Measurements from ENCODE around the gene GYG2. TPM values are rescaled to one million over a fixed set of nuclear protein-coding genes. Genes with fewer than 3 reads are reported as not detected.
"Not testable (repeated sequence)": the region's sequence is repeated elsewhere in the genome, so short reads cannot be mapped to it uniquely, and the experiment has no call there.

GYG2 gene
- total RNA-seq = 5.9 TPM

DNA sequence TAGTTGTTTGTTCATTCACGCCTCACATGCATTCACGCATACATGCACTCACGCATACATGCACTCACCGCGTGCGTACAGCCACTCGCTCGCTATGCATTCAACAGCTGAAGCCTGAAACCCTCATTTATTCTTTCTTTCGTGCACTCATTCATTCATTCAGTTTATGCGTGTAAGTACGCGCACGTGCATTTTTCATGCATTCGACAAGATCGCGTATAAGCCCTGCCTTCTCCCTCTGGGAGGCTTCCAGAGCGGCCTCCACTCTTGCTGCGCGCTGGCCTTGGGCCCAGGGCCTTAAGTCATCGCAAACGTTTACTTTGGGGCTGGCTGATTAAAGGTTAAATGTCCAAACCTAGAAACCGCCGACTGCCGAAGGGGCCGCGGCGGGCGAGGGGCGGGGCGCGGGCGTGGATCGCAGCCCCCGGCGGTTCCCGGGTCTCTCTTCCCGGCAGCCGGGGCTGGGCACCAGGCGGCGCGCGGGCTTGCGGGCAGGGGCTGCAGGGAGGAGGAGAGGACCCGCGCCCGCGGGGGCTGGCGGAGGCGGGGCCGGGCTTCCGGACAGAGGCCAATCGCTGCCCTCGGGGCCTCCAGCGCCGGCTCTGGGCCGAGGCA lies at the start of gene GYG2:
Gene GYG2, plus strand, starts transcription at position 587 of the 615 bp plus-strand sequence. CDS start 1,259 bp downstream, outside the sequence.
- no peak for DNase-seq

DNA sequence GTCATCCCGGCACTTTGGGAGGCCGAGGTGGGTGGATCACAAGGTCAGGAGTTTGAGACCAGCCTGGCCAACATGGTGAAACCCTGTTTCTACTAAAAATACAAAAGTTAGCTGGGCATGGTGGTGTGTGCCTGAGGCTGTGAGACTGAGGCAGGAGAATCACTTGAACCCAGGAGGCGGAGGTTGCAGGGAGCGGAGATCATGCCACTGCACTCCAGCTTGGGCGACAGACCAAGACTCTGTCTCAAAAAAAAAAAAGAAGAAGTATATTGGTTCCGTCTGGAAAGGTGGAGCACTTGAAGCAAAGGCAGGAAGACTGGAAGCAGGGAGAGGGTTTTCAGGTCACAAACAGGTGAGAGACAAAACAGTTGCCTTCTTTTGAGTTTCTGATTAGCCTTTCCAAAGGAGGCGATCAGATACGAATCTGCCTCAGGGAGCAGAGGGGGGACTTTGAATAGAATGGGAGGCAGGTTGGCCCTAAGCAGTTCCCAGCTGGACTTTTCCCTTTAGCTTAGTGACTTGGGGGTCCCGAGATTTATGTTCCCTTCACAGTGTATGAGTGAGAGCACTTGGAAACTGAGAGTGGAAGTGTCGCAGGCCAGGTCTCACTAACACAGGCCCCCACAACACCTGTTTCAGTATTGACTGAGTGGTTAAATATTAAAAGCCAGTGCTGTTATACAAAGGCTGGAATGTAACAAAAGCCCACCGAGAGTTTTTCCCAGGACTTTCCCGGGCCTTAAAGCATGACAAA lies 48.1 kb upstream of the GYG2 start:
- not testable (repeated sequence) for DNase-seq

DNA sequence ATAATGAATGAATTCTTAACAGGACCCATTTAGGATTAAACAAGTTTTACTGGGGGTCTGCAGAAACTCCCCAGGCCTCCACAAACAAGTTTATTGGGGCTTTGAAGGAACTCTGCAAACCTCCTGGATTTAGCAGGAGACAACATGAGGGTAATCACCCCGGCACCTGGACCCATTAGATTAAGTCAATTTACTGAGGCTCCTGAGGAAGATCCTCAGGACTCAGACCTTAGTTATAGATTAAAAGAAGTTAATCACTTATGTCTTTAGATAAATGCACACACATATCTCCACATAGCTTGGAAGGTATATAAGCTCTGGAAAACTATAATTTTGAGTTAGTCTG lies 47.5 kb upstream of the GYG2 start:
- DNase-seq = no peak

DNA sequence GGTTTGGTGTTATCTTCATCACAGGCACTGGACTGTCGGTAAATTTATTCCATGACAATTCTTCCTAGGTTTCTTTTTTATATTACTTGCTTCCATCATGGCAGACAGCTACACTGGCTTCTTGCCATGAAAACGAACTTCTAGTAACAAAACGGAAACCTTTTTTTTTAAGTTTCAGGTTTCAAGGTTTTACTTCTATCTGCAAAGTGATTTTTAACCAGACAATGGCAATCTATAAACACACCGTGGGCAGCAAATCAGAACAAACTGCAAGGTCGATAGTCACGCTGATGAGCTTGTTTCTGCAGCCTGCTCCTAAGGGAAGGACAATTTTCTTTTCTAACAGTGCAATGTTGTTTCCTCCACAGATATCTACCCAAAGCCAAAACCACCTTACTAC lies 47.0 kb upstream of the GYG2 start:
- no peak for DNase-seq

DNA sequence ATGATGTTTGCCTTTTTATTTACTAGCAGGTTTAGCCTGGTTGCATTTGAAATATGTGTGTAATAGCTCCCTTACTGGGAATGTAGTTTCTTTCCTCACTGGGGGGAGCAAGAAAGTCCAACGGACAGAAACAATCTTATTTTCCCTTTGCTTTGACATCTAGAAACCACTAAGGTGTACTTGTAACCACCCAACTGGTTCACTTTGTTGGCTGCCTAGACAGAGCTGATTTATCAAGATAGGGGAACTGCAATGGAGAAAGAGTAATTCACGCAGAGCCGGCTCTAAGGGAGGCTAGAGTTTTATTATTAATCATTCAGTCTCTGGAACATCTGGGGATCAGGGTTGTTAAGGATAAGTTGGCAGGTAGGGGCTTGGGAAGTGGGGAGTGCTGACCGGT lies 46.6 kb upstream of the GYG2 start:
- DNase-seq = no peak

DNA sequence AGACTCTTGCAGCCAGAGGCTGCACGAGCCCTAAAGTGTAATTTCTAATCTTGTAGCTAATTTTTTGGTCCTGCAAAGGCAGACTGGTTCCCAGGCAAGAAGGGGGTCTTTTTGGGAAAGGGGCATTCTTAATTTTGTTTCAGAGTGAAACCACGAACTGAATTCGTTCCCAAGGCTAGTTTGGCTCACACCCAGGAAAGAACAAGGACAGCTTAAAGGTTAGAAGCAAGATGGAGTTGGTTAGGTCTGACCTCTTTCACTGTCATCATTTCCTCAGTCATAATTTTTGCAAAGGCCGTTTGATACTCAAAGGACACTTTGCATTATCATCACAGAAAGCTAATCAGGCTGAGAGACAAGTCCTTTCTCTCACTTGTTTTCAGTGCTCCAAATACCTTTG lies 46.0 kb upstream of the GYG2 start:
- DNase-seq = no peak

DNA sequence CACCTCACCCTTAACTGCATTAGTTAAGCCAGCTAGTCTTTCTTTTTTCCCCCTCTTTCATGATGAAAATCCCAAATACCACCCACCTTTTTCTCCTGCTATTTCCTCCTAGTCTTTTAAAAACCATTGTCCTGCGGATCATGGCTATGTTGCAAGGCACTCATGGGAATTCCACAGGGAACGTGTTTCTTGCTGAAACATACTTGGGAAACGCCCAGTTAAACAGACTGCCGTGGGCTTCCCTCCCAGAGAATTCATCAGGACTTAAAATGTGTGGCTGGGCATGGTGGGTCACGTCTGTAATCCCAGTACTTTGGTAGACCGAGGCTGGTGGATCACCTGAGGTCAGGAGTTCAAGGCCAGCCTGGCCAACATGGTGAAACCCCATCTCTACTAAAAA lies 44.7 kb upstream of the GYG2 start:
- DNase-seq = no peak

DNA sequence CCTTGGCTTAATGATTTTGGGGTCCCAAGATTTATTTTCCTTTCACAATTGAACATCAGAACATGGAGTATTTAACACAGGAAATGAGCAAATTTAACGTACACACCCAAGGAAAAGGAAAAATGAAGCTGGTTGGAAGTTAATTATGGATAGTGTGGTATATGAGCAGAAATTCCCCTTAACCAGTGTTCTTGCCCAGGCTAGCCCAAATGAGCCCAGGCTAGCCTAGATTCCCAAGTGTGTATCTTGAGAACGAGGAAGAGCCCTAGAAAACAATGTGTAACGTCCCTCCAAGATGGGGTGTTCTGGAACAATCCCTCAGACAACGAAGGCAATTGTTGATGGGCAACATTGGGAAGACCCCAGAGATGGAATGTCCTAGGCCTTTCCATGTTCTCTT lies 43.2 kb upstream of the GYG2 start:
- DNase-seq = no peak

DNA sequence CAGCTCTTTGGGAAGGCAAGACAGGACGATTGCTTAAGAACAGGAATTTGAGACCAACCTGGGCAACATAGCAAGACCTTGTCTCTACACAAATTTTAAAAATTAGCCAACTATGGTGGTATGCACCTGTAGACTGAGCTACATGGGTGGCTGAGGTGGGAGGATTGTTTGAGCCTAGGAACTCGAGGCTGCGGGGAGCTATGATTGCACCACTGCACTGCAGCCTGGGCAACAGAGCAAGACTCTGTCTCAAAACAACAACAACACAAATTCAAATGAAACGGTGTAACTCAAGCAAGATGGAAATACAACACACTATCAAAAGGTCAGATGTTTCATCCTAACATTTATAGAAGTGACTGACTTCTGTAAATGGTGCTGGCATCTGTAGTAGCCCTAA lies 39.8 kb upstream of the GYG2 start:
- no peak for DNase-seq

DNA sequence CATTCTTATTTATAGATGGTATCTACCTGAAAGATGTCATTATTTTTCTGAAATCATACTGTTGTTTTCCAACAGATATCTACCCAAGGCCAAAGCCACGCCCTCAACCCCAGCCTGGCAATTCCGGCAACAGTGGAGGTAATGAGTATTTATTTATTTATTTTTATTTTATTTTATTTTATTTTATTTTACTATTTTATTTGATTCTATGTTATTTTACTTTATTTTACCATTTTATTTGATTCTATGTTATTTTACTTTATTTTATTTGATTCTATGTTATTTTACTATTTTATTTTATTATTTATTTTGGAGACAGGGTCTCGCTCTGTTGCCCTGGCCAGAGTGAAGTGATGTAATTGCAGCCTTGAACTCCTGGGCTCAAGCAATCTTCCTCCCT lies 39.2 kb upstream of the GYG2 start:
- DNase-seq = no peak

DNA sequence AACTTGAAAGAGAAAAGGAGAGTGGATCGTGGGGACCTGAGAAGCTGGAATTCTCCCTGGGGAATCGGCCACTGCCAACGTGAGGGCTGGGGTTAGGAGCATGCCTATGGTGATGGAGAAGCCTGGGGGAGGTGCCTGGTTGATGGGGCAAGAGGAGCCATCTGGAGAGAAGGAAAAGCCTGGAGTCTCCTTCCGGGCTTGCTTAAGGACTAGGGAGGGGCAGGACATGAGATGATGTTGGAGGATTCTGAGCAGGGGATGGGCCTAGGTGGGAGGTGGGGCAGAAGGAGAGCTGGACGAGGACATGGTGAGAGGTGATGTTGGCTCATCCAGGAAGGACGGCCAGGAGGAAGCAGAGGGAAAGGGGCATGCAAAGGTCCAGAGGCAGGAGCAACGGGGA lies 35.0 kb upstream of the GYG2 start:
- DNase-seq = no peak

DNA sequence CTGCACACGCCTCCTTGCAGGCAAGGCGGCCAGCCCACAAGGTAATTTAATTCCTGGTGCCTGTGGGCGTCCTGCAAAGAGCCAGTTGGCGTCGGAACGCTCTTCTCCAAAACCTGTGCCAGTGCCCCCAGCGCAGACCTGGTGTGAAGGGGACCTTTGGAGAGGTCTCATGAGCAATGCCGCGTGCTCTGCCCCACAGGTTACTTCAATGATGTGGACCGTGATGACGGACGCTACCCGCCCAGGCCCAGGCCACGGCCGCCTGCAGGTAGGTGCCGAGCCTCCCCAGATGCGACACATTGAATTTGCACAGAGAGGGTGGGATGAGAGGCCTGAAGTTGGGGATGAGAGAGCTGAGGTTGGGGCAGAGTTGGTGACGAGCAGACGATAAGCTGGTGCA lies 34.4 kb upstream of the GYG2 start:
- no peak for DNase-seq

DNA sequence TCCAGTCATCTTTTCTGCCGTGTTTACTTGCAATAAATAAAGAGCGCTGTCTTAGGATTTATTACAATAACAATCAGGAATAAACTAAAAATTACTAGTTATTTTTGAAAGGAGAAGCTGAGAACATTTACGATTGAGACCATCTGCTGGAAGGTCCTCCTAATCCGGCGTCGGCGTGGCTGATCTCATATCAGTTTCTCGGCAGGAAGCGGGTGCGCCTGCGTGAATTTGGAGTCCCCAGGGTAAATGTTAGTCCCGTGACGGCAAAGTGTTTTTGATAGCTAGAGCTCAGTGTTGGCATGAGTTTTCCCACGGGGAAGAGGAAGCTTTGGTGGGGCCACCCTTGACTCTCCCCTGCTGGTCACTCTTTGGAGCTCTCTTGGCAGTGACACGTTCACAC lies 31.9 kb upstream of the GYG2 start:
- DNase-seq = not testable (repeated sequence)

DNA sequence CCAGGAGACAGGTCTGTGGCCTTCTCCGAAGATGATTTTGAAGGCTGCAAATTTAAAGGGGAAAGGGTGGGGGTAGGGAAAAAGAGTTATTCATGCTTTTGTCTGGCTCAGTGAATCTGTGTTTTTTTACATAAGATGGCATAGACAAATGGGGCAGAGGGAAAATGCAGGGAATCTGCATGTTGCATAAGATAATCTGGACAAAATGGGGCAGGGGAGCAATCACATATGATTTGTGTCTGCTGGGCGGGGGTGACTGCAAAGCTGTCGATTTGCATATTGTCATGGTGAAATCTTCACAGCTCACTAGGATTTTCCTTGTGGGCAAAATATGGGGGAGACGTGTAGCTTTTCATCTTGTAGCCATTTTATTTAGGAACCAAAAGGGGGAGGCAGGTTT lies 29.4 kb upstream of the GYG2 start:
- DNase-seq = no peak

DNA sequence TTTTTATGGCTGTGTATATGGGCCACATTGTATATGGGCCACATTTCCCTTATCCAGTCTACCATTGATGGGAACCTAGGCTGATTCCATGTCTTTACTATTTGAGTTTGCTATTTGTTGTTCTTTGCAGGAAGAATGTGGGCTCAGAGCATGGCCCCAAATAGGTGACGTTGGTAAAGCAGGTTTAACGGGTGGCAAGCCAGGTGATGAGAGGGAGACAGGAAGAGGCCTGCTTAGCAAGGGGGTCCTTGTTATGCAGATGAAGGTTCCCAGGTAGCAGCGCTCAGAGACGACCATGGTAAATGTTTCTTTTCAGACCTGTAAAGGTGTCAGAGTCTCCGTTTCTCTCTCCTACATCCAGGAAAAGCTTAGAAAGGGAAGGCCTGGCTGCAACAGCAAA lies 28.8 kb upstream of the GYG2 start:
- not testable (repeated sequence) for DNase-seq

DNA sequence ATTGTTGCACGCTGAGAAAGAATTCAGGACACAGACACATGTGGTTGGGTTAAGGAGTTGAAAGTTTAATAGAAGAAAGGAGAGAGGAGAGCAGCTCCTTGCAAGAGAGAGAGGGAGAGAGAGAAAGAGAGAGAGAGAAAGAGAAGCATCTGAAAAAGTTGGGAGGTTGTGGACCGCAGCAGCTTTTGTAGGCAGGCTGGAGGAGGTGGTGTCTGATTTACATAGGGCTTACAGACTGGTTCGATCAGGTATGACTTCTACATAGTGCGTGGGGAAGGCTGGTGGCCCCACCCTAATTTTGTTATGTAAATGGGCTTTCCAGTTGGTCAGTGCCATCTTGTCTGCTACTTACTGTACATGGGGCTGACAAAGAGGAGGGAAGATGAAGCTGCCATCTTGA lies 27.5 kb upstream of the GYG2 start:
- DNase-seq = no peak

DNA sequence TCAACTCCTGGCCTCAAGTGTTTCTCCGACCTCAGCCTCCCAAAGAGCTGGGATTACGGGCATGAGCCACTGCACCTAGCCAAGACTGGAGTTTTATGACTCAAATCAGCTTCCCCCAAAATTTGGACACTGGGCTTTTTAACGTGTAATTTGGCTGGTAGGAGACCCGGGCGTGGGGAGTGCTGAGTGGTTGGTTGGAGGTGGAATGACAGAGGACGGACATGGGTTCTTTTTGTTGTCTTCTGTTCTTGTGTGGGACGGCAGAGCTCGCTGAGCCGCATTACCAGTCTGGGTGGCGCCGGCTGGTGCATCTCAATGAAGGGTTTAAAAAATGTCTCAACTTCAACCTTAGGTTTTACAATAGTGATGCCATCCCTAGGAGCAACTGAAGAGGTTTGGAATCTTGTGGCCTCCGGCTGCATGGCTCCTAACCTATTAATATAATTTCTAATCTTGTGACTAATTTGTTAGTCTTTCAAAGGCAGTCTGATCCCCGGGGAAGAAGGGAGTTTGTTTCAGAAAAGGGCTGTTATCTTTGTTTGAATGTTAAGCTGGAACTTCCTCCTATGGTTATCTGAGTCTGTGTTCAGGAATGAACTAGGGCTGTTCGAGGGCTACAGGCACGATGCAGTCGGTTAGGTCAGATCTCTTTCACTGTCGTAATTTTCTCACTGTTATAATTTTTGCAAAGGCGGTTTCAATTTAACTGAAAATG lies 26.2 kb upstream of the GYG2 start:
- DNase-seq = not testable (repeated sequence)

DNA sequence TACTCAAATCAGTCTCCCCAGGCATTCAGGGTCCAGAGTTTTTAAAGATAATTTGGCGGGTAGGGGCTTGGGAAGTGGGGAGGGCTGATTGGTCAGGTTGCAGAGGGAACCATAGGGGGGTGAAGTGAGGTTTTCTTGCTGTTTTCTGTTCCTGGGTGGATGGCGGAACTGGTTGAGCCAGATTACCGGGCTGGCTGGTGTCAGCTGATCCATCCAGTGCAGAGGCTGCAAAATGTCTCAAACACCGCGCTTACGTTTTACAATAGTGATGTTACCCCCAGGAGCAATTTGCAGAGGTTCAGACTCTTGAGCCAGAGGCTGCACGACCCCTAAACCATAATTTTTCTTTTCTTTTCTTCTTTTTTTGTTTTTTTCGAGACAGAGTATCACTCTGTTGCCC lies 25.2 kb upstream of the GYG2 start:
- not testable (repeated sequence) for DNase-seq

DNA sequence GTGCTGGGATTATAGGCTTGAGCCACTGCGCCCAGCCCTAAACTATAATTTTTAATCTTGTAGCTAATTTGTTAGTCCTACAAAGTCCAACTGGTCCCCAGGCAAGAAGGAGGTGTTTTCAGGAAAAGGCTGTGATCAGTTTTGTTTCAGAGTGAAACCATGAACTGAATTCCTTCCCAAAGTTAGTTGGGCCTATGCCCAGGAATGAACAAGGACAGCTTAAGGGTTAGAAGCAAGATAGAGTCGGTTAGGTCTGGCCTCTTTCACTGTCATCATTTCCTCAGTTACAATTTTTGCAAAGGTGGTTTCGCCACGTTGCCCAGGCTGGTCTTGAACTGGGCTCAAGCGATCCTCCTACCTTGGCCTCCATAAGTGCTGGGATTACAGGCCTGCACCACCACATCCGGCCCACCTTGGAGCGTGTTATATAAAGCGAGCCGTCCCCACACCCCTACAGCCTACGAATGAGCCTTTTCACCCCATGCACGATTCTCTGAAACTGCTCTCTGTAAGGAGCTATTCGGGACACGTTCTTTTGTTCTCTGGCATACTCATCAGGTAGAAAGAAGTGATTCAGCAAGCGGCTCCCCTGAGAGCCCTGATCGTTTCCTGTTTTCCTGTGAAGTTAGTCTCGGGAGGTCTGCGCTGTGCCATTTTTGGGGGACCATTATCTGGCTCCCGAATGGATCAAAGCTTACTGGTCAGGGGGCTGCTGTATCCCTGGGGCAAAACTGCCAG lies 24.5 kb upstream of the GYG2 start:
- not testable (repeated sequence) for DNase-seq

DNA sequence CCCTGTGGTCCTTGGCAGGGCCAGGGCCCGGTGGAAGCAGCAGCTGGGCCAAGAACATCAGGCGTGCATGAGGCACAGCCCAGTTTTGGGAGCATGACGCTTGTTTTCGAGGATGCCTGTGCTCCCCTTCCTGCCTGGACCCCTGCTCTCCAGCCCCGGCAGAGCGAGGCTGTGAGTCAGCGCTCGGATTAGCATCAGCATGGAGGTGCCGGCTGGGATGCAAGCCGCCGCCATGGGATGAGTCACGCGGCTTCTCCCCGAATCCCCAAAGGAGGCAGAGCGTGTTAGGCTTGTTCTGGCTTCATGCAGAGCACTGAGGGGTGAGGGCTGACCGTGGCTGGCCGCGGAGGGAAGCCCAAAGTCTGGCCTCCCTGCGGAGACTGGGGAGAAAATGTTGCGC lies 23.9 kb upstream of the GYG2 start:
- DNase-seq = not testable (repeated sequence)

DNA sequence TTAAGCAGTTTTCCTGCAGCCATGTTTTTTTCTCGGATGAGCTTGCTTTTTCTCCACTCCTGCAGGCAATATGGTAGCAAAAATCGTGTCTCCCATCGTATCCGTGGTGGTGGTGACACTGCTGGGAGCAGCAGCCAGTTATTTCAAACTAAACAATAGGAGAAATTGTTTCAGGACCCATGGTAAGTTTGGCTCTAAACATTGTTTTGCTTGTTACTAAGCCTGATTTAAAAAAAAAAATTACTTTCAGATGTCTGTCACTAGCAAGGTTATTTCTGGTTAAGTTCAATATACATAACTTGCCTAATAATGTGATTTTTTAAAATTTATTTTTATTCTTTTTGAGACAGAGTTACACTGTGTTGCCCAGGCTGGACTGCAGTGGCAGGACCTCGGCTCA lies 17.5 kb upstream of the GYG2 start:
- DNase-seq = no peak

DNA sequence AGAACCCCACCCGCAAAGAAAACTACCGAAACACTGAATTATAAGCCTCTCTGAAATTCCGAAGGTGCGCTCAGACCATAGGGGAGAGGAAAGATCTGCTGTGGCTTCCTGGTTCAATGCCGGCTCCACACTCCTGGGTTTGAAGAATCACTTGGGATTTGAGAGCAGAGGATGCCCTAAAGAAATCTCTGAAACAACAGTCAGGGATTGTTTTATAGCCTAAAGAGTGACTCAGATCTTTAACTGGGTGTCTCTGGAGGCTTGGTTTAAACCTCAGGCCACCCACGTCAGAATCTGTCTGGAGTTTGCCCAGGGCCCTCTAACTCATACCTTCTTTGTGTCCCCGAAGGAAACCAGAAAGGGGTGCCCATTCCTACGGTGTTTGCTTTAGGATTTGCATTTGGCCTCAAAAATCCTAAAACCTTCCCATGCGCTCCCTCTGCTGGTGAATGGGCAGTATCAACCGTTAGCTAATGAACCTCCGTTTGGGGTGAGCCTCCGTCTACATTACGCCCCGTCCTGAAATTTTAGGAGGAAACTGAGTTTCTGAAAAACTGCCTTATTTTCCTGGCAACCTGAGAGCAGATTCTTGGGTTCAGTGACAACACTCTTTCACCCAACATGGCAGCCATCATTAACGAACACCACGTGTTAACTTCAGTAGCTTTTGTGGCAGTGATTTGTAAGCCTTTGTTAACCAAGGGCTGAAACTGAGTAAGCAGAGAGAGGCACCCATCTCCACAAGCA lies 16.4 kb upstream of the GYG2 start:
- not testable (repeated sequence) for DNase-seq

All from occipital lobe (tissue), 2 donors.